ENCODE measurements around the gene DDIT4.

DDIT4 gene

DNA sequence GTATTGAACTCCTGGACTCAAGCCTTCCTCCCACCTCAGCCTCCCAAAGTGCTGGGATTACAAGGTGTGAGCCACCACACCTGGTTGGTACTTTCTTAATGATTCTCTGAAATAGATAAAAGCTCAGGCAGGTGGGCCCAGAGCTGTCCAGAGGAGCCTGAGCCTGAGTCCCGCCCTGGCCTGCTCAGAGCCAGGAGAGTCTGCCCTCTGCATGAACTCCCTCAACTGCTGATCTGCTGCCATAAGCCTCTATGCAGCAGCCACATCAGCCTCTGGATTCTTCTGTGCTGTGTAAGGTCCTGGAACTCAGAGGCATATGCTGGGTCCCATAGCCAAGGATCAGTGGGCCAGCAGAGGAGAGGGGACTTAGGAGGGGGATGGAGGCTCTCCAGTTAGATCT, 23.1 kb upstream of the DDIT4 start:
- peak; percentile 92 for DNase-seq

DNA sequence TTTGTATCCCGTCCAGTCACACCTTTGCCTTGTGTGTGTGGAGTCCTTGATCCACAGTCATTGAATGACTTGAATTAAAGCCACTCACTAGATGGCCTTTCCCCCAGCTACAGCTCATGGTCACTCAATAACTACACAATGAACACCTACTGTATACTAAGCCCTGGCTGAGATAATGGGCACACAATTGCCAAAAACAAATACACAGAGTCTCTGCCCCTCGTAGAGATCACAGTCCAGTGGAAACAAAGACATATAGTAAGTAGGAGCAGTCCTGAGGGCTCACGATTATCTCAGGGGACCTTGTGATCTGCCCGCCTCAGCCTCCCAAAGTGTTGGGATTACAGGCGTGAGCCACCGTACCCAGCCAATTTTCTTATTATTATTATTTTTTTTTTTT, 22.1 kb upstream of the DDIT4 start:
- no peak for DNase-seq

- DNase-seq, result peak; percentile 49
Observed at GRCh38 chr10:72252972-72253371, 20.8 kb upstream of the DDIT4 start.

GRCh38 chr10:72253578-72253977, 20.1 kb upstream of the DDIT4 start:
- peak; percentile 43 for DNase-seq

- DNase-seq, result peak; percentile 91
Observed at GRCh38 chr10:72254813-72255568, 18.7 kb upstream of the DDIT4 start.

GRCh38 chr10:72255977-72256729, 17.6 kb upstream of the DDIT4 start:
- DNase-seq, result no peak

- no peak for DNase-seq
Observed at GRCh38 chr10:72257051-72257892, 16.5 kb upstream of the DDIT4 start.

GRCh38 chr10:72258617-72259016, 15.1 kb upstream of the DDIT4 start:
- DNase-seq, result no peak

DNA sequence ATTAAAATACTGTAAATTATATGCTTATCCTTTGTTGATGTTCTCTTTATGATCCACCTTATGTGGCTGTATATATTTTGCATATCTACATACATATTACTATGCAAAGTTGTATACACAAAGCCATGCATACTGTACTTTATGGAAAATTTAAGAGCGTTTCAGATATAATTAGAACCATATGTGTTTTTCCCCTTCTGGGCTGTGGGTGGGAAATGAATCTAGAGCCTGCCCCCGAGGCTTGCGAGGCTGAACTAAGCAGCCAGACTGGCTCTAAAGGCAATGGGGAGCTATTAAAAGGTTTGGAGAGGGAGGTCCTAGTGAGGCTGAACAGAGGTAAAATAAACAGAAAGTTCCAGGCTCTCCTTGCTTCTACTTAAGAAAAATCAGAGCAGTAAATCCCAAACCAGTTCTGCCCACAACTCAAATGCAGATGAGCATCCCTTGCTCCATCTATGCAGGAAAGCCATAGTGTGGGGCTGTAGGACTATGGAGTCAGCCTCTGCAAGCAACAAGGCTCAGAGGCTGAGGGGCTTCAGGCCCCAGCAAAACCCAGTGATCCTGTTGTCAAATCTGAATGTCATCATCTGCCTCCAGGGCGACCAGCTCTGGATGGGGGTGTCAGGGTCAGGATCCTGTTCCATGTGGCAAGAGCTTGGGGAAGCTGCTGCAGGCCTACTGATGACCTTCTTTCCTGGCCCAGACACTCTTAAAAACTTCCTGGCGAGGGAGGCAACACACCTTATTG, 14.1 kb upstream of the DDIT4 start:
- DNase-seq, result peak; percentile 83

DNA sequence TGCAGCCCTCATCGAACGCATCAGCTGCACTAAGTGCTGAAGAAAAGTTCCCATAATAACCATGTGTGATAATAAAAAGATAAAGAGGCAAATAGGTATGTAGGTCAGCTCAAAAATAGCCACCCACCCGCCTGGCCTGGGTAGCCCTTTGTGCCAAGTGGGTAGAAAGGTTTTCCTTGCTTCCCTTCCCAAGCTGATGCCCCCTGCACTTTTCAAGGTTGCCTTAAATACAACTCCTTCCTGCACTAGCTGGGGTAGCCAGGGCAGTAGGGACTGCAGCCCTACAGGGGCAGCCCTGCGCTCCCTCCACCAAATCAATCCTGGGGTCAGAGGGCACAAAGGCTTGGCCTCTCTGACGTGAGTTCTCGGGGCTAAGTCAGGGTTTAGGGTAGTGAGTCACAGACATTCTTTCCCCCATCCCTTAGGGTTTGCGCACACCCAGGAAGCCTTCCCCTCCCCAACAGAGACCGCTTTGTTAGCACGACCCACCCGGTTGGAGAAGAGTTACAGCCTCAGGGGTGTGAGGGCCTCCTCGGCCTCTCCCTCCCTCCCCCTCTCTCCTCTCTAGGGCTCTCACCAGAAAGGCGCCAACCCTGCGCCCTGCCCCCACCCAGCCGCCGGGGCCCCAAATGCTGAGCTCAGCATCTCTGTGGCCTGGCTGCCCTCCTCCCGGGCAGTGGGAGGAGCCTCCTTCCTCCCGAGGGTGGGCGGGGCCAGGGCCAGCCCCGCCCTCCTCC, 13.3 kb upstream of the DDIT4 start:
- DNase-seq, result peak; percentile 93

DNA sequence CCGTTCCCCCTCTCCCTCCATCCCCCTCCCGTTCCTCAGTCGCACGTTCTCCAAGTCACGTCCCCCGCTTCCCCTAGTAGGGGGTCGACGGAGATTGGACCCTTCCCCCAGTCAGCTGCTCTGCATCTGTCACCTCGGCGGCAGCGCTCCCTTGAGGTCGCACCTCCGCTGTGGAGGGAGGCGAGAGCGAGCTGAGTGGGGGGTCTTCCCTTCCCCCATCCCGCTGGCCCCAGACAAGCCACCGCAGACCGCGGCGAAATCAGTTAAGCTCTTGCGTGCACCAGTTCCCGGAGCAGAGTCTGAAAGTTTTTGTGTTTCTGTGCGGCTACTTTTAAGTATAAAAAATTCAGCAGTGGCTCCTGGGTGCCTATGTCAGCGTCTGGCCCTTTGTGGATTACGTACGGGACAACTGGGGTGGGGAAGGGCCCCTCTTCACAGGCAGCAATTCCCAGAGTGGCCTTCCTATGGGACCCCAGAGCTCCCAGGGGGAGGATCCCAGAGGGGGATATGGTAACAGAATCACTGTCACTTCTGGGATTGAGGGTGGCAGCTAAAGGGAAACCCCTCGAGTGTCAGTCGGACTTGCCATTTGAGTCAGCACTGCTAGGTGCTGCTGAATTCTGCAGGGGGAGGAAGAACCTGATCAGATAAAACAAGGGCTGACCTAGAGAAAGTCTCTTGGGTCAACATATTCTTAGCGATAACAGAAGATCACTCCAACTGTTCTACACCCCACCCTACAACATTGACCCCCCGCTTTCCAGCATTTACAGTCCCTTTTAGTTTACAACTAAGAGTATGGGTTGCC, 12.5 kb upstream of the DDIT4 start:
- no peak for DNase-seq

DNA sequence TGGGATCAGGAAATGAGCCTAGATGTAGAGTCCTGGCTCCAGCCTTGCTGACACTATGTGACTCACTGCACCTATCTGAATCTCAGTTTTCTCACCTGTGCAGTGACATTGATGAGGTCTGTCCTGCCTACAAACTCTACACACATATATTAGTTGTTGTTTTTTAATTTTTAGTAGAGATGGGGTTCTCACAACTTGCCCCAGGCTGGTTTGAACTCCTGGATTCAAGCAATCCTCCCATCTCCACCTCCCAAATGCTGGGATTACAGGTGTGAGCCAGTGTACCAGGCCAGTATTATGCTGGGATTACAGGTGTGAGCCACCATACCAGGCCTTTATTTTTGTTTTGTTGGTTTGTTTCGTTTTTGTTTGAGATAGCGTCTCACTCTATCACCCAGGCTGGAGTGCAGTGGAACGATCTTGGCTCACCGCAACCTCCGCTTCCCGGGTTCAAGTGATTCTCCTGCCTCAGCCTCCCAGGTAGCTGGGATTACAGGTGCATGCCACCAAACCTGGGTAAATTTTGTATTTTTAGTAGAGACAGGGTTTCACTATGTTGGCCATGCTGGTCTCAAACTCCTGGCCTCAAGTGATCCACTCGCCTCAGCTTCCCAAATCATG, 11.8 kb upstream of the DDIT4 start:
- no peak for DNase-seq

- no peak for DNase-seq
Observed at GRCh38 chr10:72263613-72264241, 10.0 kb upstream of the DDIT4 start.

DNA sequence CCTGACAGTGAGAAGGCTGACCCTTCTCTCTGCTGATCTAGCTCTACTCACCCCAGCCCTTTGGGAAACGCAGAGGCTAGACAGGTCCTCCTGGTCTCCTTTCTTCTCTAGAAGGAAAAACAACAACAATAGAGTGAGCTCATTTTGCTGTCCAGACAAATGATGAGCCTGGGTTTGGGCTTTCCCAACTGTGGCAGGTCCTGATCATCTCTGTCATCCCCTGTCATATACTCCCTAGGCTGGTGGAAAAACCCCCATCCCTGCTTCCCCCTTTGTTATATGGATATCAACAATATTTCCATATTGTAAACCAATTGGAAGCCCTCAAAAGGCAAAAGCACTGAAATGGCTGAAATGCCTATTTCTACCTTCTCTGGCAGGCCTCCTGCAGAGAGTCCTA, 9.2 kb upstream of the DDIT4 start:
- no peak for DNase-seq

DNA sequence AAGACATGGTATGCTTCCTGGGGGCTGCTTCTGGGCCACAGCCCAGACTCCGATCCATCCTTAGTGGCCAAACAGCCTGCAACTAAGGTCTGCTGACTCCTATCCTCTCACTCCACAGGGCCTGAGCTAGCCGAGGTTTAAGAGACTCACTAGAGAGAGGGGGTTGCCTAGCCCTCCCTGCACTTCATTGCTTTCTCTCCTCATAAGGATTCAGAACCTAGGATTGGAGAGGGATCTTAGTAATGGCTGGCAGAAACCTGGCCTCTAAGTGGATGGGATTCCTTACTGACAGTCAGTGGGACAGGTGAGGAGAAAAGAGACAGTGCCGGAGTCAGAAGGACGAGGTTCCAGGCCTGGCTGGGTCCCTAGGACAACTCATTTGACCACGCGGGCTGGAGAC, 8.2 kb upstream of the DDIT4 start:
- DNase-seq, result no peak

DNA sequence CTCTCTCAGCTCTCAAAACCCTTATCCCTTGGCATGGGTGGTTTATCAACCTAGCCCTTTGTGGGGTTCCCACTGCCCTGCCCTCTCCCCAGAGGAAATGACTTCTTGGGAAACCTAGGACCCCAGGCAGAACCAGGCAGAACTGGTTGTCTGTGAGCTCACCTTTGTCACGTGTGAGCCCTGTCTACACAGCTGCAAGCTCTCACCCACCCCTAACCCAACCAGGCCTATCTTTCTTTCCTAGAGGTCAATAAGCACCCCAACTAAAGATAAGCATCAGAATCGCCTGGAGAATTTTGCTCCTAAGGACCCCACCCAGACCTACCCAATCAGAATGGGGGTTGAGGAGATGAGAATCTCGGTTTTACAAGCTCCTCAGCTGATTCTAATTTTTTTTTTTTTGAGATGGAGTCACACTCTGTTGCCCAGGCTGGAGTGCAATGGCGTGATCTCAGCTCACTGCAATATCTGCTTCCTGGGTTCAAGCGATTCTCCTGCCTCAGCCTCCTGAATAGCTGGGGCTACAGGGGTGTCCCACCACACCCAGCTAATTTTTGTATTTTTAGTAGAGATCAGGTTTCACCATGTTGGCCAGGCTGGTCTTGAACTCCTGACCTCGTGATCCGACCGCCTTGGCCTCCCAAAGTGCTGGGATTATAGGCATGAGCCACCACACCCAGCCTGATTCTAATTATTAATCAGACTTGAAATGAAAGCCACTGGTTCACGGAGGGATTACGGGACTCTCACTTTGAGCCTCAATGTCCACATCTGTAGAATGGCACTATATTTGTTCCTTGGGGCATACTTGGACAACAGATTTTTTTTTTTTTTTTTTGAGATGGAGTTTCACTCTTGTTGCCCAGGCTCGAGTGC, 7.5 kb upstream of the DDIT4 start:
- no peak for DNase-seq

DNA sequence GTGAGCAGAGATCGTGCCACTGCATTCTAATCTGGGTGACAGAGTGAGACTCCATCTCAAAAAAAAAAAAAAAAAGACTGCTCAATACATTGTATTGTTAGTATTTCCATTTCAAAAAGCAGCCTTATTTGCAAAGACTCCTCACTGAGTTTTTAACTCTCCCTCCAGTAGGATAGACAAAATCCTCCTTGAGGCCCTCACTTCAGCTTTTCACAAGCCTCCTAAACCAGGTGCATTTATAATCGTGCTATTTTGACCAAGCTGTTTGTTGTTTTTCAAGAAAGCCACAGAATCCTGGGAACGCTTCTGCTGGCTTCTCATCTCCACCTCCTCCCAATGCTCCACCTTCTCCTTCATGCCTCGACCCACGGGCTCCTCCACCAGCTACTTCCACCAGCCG, 6.3 kb upstream of the DDIT4 start:
- no peak for DNase-seq

- DNase-seq, result no peak
Observed at GRCh38 chr10:72267819-72268399, 5.8 kb upstream of the DDIT4 start.

Measured in right hindlimb (tissue), 1 donor.